Trophoblast cell (in vitro differentiated cells and primary cell): ENCODE data around the gene ZNF195.
"Not testable (repeated sequence)": the region's sequence is repeated elsewhere in the genome, so short reads cannot be mapped to it uniquely, and the experiment has no call there.

Experiments used
- DNase-seq, 2 donors: peaks; one replicate each; pipeline ENCODE4 v3.0.0-alpha.2; 2016
- H2AFZ ChIP-seq: 2 replicates; pipeline ENCODE4 v1.6.1; 2013; ENCODE audit warnings: low read length, moderate library complexity, mild to moderate bottlenecking; ENCODE audit not compliant: insufficient read depth, poor library complexity
- H2AK5ac ChIP-seq: 2 replicates; pipeline ENCODE4 v1.6.1; 2013; ENCODE audit warnings: mild to moderate bottlenecking, low read length
- H2BK120ac ChIP-seq: 2 replicates; pipeline ENCODE4 v1.6.1; 2013; ENCODE audit warnings: low read length, mild to moderate bottlenecking, moderate library complexity; ENCODE audit not compliant: insufficient read depth, poor library complexity
- H2BK12ac ChIP-seq: 2 replicates; pipeline ENCODE4 v1.6.1; 2013; ENCODE audit warnings: mild to moderate bottlenecking, low read length, moderate library complexity
- H2BK5ac ChIP-seq: 2 replicates; pipeline ENCODE4 v1.6.1; 2013; ENCODE audit warnings: low read length, low read depth, moderate library complexity, mild to moderate bottlenecking; ENCODE audit not compliant: poor library complexity
- H3K14ac ChIP-seq: 2 replicates; pipeline ENCODE4 v1.6.1; 2013; ENCODE audit warnings: mild to moderate bottlenecking, low read length
- H3K18ac ChIP-seq: 2 replicates; pipeline ENCODE4 v1.6.1; 2013; ENCODE audit warnings: mild to moderate bottlenecking, low read length
- H3K23ac ChIP-seq: 2 replicates; pipeline ENCODE4 v1.6.1; 2013; ENCODE audit warnings: low read length
- H3K27ac ChIP-seq: 2 replicates; pipeline ENCODE4 v1.5.1; 2013; ENCODE audit warnings: low read depth, mild to moderate bottlenecking, inconsistent platforms, low read length, moderate library complexity
- H3K27me3 ChIP-seq: 2 replicates; pipeline ENCODE4 v1.6.1; 2013; ENCODE audit warnings: inconsistent platforms, mild to moderate bottlenecking, low read length, moderate library complexity; ENCODE audit not compliant: insufficient read depth
- H3K36me3 ChIP-seq, 2 experiments: 1 replicate in 1 of 2; 2 replicates in 1 of 2; pipeline ENCODE4 v1.6.1; 2013; ENCODE audit warnings: low read length in 2 of 2, mild to moderate bottlenecking in 2 of 2, moderate library complexity in 1 of 2; ENCODE audit not compliant: insufficient read depth in 2 of 2, control insufficient read depth in 1 of 2
- H3K4ac ChIP-seq: 2 replicates; pipeline ENCODE4 v1.6.1; 2013; ENCODE audit warnings: low read depth, mild to moderate bottlenecking, low read length, moderate library complexity
- H3K4me1 ChIP-seq, 2 experiments: 1 replicate in 1 of 2; 2 replicates in 1 of 2; pipeline ENCODE4 v1.6.1; 2013; ENCODE audit warnings: low read length in 2 of 2, mild to moderate bottlenecking in 2 of 2, moderate library complexity in 1 of 2; ENCODE audit not compliant: insufficient read depth in 2 of 2, control insufficient read depth in 1 of 2
- H3K4me2 ChIP-seq: 2 replicates; pipeline ENCODE4 v1.6.1; 2013; ENCODE audit warnings: inconsistent platforms, mild to moderate bottlenecking, low read length, moderate library complexity
- H3K4me3 ChIP-seq: 2 replicates; pipeline ENCODE4 v1.5.1; 2013; ENCODE audit warnings: mild to moderate bottlenecking, low read depth, low read length, inconsistent platforms
- H3K79me1 ChIP-seq: one replicate; pipeline ENCODE4 v1.6.1; 2013; ENCODE audit warnings: low read length
- H3K79me2 ChIP-seq: 2 replicates; pipeline ENCODE4 v1.6.1; 2013; ENCODE audit warnings: low read length, mild to moderate bottlenecking; ENCODE audit not compliant: control insufficient read depth, insufficient read depth, poor library complexity
- H3K9ac ChIP-seq: 2 replicates; pipeline ENCODE4 v1.6.1; 2013; ENCODE audit warnings: mild to moderate bottlenecking, low read length
- H3K9me3 ChIP-seq: 2 replicates; pipeline ENCODE4 v1.6.1; 2013; ENCODE audit warnings: low read depth, mild to moderate bottlenecking, control low read depth, inconsistent platforms, low read length; ENCODE audit not compliant: insufficient read depth
- H4K12ac ChIP-seq: 2 replicates; pipeline ENCODE4 v1.6.1; 2013; ENCODE audit warnings: low read depth, mild to moderate bottlenecking, low read length, moderate library complexity
- H4K8ac ChIP-seq: 2 replicates; pipeline ENCODE4 v1.6.1; 2013; ENCODE audit warnings: low read depth, mild to moderate bottlenecking, low read length, moderate library complexity
- H4K91ac ChIP-seq: one replicate; pipeline ENCODE4 v1.6.1; 2013; ENCODE audit warnings: low read depth, mild to moderate bottlenecking, low read length, moderate library complexity
- WGBS: extraction: QIAGEN DNeasy Blood & Tissue Kit; methylation state at CpG from one replicate; pipeline ENCODE4 v1.1.7; 2013; ENCODE audit warnings: missing lambda C conversion rate; ENCODE audit not compliant: insufficient read length, insufficient coverage; ENCODE audit errors: extremely low coverage; 5-methylcytosine and 5-hydroxymethylcytosine counted together

Gene ZNF195

DNA sequence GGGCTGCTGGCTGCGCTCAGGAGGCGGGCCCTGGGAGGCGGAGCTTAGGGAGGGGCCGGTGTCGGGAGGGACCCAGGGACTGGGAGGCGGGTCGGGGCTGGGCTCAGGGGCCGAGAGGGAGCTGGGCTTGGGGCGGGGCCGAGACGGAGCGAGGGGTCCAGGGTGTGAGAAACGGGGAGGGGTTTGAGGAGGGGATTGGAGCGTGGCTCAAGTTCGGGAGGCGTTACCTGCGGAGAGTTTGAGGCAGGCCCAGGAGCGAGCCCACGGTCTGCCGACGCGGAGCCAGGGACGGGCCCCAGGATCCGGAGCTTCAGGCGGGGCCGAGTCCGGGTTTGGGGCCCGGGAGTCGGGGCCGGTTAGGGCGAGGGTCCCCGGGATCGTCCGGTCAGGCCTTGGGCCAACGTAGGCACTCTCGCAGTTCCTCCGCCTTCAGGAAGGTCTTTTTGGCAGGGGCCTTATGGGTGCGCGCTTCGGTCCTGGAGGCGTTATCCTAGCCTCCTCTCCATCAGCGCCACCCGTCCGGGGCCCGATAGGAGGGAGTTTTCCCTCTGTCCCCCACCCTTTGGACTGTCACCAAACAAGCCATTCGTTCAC, 44.3 kb upstream of the ZNF195 start:
- H3K18ac ChIP-seq, H3K79me2 ChIP-seq, H3K27ac ChIP-seq, H2BK120ac ChIP-seq, H3K36me3 ChIP-seq, H3K14ac ChIP-seq, H2AK5ac ChIP-seq, H3K4me1 ChIP-seq, H4K12ac ChIP-seq, H3K9ac ChIP-seq, H3K23ac ChIP-seq, H2BK12ac ChIP-seq, DNase-seq, H3K79me1 ChIP-seq, H3K27me3 ChIP-seq, H4K91ac ChIP-seq, H3K4ac ChIP-seq, H3K9me3 ChIP-seq: not testable (repeated sequence)
- no CpG with 5 or more reads among the region's 46 CpGs for WGBS
- Histone ChIP-seq H4K8ac (peak overlapping the region; percentile 4), H3K4me2 (peak overlapping the region; percentile 97), H3K4me3 (peak overlapping the region; percentile 76), H2BK5ac (peak overlapping the region; percentile 6), H2AFZ (peak overlapping the region; percentile 3)

GRCh38 chr11:3422380-3423137, 43.6 kb upstream of the ZNF195 start:
- peak overlapping the region; percentile 68 for H3K4me2 ChIP-seq
- not testable (repeated sequence) for H3K14ac ChIP-seq, H3K4ac ChIP-seq, H3K79me2 ChIP-seq, H3K9me3 ChIP-seq, H2BK12ac ChIP-seq, H3K4me1 ChIP-seq, H3K79me1 ChIP-seq, H3K9ac ChIP-seq, H4K8ac ChIP-seq, H3K23ac ChIP-seq, H3K27me3 ChIP-seq, H3K36me3 ChIP-seq, H2AK5ac ChIP-seq
- peak overlapping the region; percentile 2 for H4K12ac ChIP-seq
- peak overlapping the region; percentile 18 for H2BK120ac ChIP-seq
- peak overlapping the region; percentile 86 for H2AFZ ChIP-seq
- H4K91ac ChIP-seq = peak overlapping the region; percentile 66
- H3K27ac ChIP-seq = peak overlapping the region; percentile 59
- peak overlapping the region; percentile 78 for H3K4me3 ChIP-seq
- peak; percentile 95 to 98 for DNase-seq
- no CpG with 5 or more reads among the region's 66 CpGs for WGBS
- peak overlapping the region; percentile 64 for H2BK5ac ChIP-seq
- peak overlapping the region; percentile 11 for H3K18ac ChIP-seq

GRCh38 chr11:3421608-3422379, 42.8 kb upstream of the ZNF195 start:
- H3K23ac ChIP-seq = not testable (repeated sequence)
- WGBS = no CpG with 5 or more reads among the region's 42 CpGs

DNA sequence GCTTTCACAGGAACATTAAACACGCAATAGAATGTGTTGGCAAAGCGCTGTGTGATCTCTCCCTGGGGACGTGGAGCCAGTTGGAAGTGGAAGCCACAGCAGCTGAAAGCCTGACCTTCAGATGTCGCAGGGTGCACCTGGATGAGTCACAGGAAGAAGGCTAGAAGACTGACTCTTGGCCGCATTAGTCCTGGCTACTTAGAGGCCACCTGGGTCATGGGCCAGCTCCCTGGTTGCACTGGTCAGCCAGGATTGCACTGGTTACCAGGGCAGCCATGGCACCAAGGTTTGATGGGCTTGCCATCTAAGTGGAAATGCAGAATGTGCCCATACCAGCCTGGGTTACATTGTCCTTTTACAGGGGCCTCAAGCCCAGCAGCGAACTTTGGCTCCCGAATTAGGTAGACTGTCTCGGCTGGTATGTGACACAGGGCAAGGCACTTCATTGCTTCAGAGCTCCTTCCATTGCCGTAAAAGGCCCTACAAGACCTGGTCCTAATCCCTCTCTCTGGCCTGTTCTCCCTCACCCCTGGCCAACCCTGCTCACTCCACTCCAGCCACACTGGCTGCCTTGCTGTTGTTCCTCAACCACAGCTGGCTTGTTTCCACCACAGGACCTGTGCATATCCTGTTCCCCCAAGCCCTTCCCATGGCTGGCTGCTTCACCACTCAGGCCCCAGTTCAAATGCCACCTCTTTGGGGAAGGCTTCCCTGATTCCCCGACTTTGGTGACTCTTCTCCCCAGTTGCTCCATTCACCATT, 41.5 kb upstream of the ZNF195 start:
- not testable (repeated sequence) for H4K8ac ChIP-seq, H3K4me2 ChIP-seq, H2BK12ac ChIP-seq, H3K4me3 ChIP-seq, H2BK120ac ChIP-seq, H3K79me2 ChIP-seq, DNase-seq, H2AFZ ChIP-seq, H3K4ac ChIP-seq, H2AK5ac ChIP-seq, H2BK5ac ChIP-seq, H3K18ac ChIP-seq, H3K79me1 ChIP-seq, H3K14ac ChIP-seq, H3K9me3 ChIP-seq, H3K27me3 ChIP-seq, H3K23ac ChIP-seq, H3K36me3 ChIP-seq, H3K9ac ChIP-seq, H3K27ac ChIP-seq, H4K12ac ChIP-seq, H4K91ac ChIP-seq, H3K4me1 ChIP-seq
- WGBS = no CpG with 5 or more reads among the region's 10 CpGs

More at GRCh38 chr11:3421608-3422379, 42.8 kb upstream of the ZNF195 start:
- H3K9ac ChIP-seq, H3K79me2 ChIP-seq, H3K27me3 ChIP-seq, H2BK5ac ChIP-seq, H4K12ac ChIP-seq, H2BK120ac ChIP-seq, H2BK12ac ChIP-seq, H3K18ac ChIP-seq, H2AK5ac ChIP-seq, H3K4ac ChIP-seq, H3K4me1 ChIP-seq, H3K79me1 ChIP-seq, H3K27ac ChIP-seq, H3K14ac ChIP-seq, H3K36me3 ChIP-seq, H3K9me3 ChIP-seq, H4K91ac ChIP-seq: not testable (repeated sequence)
- Histone ChIP-seq H3K4me2 (peak overlapping the region; percentile 68), H3K4me3 (peak overlapping the region; percentile 70), H4K8ac (peak overlapping the region; percentile 68), H2AFZ (peak overlapping the region; percentile 68)
- DNase-seq = peak in 1 of 2 donors; percentile 13
